Tibial artery (tissue), 4 donors: ENCODE measurements around the gene ZNF622.

Source experiments
- DNase-seq, 2 donors: peaks; one replicate each; pipeline ENCODE4 v3.0.0-alpha.2; 2019
- H3K27ac ChIP-seq, 2 donors: fragments of 200-600 bp; sonication (generic) in 1 of 2; 1 replicate in 1 of 2; 2 replicates in 1 of 2; pipeline ENCODE4 v1.5.1; 2018 to 2019; ENCODE audit warnings: mild to moderate bottlenecking in 1 of 2
- H3K27me3 ChIP-seq, 2 donors: fragments of 200-600 bp; sonication (generic) in 1 of 2; one replicate each; pipeline versions ENCODE4 v1.5.1 to v1.6.0; 2016 to 2019
- H3K36me3 ChIP-seq, 3 donors: fragments of 200-600 bp; sonication (generic) in 2 of 3; one replicate each; pipeline ENCODE4 v1.5.1; 2016 to 2019; ENCODE audit warnings: mild to moderate bottlenecking in 2 of 3
- H3K4me1 ChIP-seq, 4 donors: fragments of 200-600 bp; sonication (generic) in 2 of 4; 1 replicate in 3 of 4; 2 replicates in 1 of 4; pipeline ENCODE4 v1.5.1; 2016 to 2019
- H3K4me3 ChIP-seq, 2 donors: fragments of 200-600 bp; sonication (generic) in 1 of 2; 1 replicate in 1 of 2; 2 replicates in 1 of 2; pipeline ENCODE4 v1.5.1; 2018 to 2019; ENCODE audit warnings: mild to moderate bottlenecking in 2 of 2
- H3K9me3 ChIP-seq, 3 donors: fragments of 200-600 bp; sonication (generic) in 1 of 3; one replicate each; pipeline ENCODE4 v1.5.1; 2016 to 2019
- CTCF ChIP-seq, 2 experiments: fragments of 200-600 bp in 1 of 2; fragments of 450-650 bp in 1 of 2; IDR thresholded peaks; one replicate each; pipeline ENCODE4 v1.5.1; 2017 to 2019; ENCODE audit warnings: antibody characterized with exemption in 2 of 2, mild to moderate bottlenecking in 1 of 2, moderate library complexity in 1 of 2
- intact Hi-C: fragments of 100-400 bp; cut with DNase I; formaldehyde crosslinking; loops from one replicate; pipeline ENCODE4 v1.15.0; 2023; ENCODE audit warnings: low total_unique reads

The ZNF622 gene

DNA sequence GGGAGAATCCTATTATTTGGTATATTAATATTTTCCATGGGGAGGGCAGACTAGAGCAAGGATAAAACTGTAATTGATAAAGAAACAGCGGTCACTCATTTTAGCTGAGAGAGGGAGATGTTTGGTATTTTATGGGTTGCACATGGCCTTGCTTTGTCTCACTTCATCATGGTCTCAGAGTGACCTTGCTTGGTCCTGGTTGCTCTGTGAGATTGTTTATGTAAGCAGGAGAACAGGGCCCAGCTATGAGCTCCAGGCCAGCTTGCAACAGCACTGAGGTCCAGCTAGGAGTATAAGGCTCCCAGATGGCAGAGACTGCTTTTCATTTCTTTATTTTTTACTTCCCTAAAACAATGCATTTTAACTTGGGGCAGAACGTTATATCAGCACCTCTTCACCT is 50.7 kb downstream of the ZNF622 start:
- H3K27me3 ChIP-seq, result no peaks in the 10 kb centered on the region
- H3K27ac ChIP-seq, result no peak overlapping the region
- DNase-seq, result no peak
- no peaks in the 10 kb centered on the region for H3K4me1 ChIP-seq
- intact Hi-C loops, result no loop called here
- no peaks in the 10 kb centered on the region for H3K36me3 ChIP-seq
- H3K9me3 ChIP-seq, result no peaks in the 10 kb centered on the region
- TF ChIP-seq CTCF (IDR thresholded peaks at IDR 0.05), result no peak
- H3K4me3 ChIP-seq, result no peak overlapping the region

- no peaks in the 10 kb centered on the region for H3K27me3 ChIP-seq
- intact Hi-C loops, result no loop called here
- H3K4me1 ChIP-seq, result no peaks in the 10 kb centered on the region
- DNase-seq, result no peak
- H3K27ac ChIP-seq, result no peak overlapping the region
- no peak for TF ChIP-seq CTCF (IDR thresholded peaks at IDR 0.05)
- no peaks in the 10 kb centered on the region for H3K9me3 ChIP-seq
- no peak overlapping the region for H3K4me3 ChIP-seq
- no peaks in the 10 kb centered on the region for H3K36me3 ChIP-seq
These were observed 52.3 kb downstream of the ZNF622 start for GRCh38 chr5:16413166-16413860.

- H3K9me3 ChIP-seq, result no peaks in the 10 kb centered on the region
- DNase-seq, result no peak
- H3K27me3 ChIP-seq, result no peaks in the 10 kb centered on the region
- no peaks in the 10 kb centered on the region for H3K4me1 ChIP-seq
- H3K36me3 ChIP-seq, result no peaks in the 10 kb centered on the region
- intact Hi-C loops, result no loop called here
- H3K4me3 ChIP-seq, result no peak overlapping the region
- TF ChIP-seq CTCF (IDR thresholded peaks at IDR 0.05), result no peak
- H3K27ac ChIP-seq, result no peak overlapping the region
These were observed 53.0 kb downstream of the ZNF622 start for GRCh38 chr5:16412556-16412955.

DNA sequence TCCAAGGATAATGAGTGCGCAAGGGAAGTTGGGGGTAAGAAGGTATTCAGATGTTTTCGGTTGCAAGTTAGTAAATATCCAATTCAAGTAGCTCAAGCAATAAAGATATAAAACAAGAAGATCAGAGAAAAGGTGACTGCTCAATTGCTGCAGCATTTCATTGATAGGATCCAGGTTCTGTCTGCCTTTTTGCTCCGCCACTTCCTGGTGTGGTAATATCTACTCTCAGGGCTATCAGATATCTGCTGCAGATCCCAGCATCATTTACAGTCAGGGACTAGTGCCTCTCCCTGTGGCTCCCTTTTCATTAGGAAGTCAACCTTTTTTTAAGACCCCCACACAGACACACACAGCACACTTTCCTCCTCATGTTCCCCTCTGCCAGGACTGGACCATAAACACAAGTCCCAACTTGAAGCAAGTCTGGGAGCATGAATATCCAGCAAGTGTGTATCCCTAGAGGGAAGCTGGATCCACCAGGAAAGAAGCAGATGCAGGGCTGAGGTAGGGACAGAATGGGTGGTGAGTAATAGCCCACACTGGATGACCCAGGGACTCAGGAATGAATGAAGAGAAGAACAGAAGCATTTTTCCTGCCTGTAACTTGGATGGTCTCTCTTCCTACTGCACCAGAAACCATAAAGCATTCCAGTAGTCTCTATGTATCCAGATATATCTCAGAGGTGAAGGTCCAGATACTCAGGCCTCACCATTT is 53.7 kb downstream of the ZNF622 start:
- no peaks in the 10 kb centered on the region for H3K27me3 ChIP-seq
- H3K4me3 ChIP-seq, result no peak overlapping the region
- no peaks in the 10 kb centered on the region for H3K9me3 ChIP-seq
- DNase-seq, result no peak
- no peaks in the 10 kb centered on the region for H3K4me1 ChIP-seq
- H3K36me3 ChIP-seq, result no peaks in the 10 kb centered on the region
- TF ChIP-seq CTCF (IDR thresholded peaks at IDR 0.05), result no peak
- intact Hi-C loops, result no loop called here
- no peak overlapping the region for H3K27ac ChIP-seq

GRCh38 chr5:16411235-16411634 is 54.4 kb downstream of the ZNF622 start:
- TF ChIP-seq CTCF (IDR thresholded peaks at IDR 0.05), result no peak
- Histone ChIP-seq H3K27ac (no peak overlapping the region), H3K9me3 (no peaks in the 10 kb centered on the region), H3K27me3 (no peaks in the 10 kb centered on the region), H3K36me3 (no peaks in the 10 kb centered on the region), H3K4me3 (no peak overlapping the region), H3K4me1 (no peaks in the 10 kb centered on the region)
- intact Hi-C loops, result no loop called here
- no peak for DNase-seq
